Hepatocyte (in vitro differentiated cells): ENCODE measurements around the gene RPS6KA2. TPM values are rescaled to one million over a fixed set of nuclear protein-coding genes. Genes with fewer than 3 reads are reported as not detected.
A peak's percentile ranks its signal among the peaks of the same experiment; 100 is the strongest.

Experiments used
- DNase-seq: peaks from one replicate; pipeline ENCODE4 v3.0.0-alpha.2; 2016; ENCODE audit warnings: low spot score
- H2AFZ ChIP-seq: fragments of 200-600 bp; sonication (generic); 2 replicates; pipeline ENCODE4 v1.6.0; 2016; ENCODE audit warnings: antibody characterized with exemption, mild to moderate bottlenecking
- H3K27ac ChIP-seq: fragments of 200-600 bp; sonication (generic); 2 replicates; pipeline ENCODE4 v1.5.1; 2016; ENCODE audit warnings: mild to moderate bottlenecking
- H3K27me3 ChIP-seq: fragments of 200-600 bp; sonication (generic); 2 replicates; pipeline ENCODE4 v1.6.1; 2016
- H3K36me3 ChIP-seq: fragments of 200-600 bp; sonication (generic); replicated peaks from 2 replicates; pipeline ENCODE4 v1.5.1; 2016; ENCODE audit warnings: low read depth; ENCODE audit not compliant: insufficient read depth
- H3K4me1 ChIP-seq: fragments of 200-600 bp; sonication (generic); 2 replicates; pipeline ENCODE4 v1.5.1; 2016; ENCODE audit warnings: mild to moderate bottlenecking, moderate library complexity; ENCODE audit not compliant: insufficient read depth
- H3K4me2 ChIP-seq: fragments of 200-600 bp; sonication (generic); 2 replicates; pipeline ENCODE4 v1.6.0; 2016
- H3K4me3 ChIP-seq: fragments of 200-600 bp; sonication (generic); 2 replicates; pipeline ENCODE4 v1.5.1; 2016; ENCODE audit warnings: mild to moderate bottlenecking
- H3K79me2 ChIP-seq: fragments of 200-600 bp; sonication (generic); 2 replicates; pipeline ENCODE4 v1.6.0; 2017; ENCODE audit warnings: mild to moderate bottlenecking
- H3K9me2 ChIP-seq: fragments of 200-600 bp; sonication (generic); replicated peaks from 2 replicates; pipeline ENCODE4 v1.6.0; 2017; ENCODE audit warnings: mild to moderate bottlenecking; ENCODE audit not compliant: insufficient read depth
- H3K9me3 ChIP-seq: fragments of 200-600 bp; sonication (generic); 2 replicates; pipeline ENCODE4 v1.5.1; 2016; ENCODE audit warnings: low read depth, mild to moderate bottlenecking
- H4K20me1 ChIP-seq: fragments of 200-600 bp; sonication (generic); 2 replicates; pipeline ENCODE4 v1.6.0; 2016; ENCODE audit warnings: mild to moderate bottlenecking; ENCODE audit not compliant: insufficient read depth, poor library complexity, severe bottlenecking
- EZH2 ChIP-seq: fragments of 200-600 bp; sonication (generic); IDR thresholded peaks from 2 replicates; pipeline ENCODE4 v1.6.1; 2016; ENCODE audit warnings: antibody characterized with exemption, mild to moderate bottlenecking, borderline replicate concordance
- EZH2phosphoT487 ChIP-seq: fragments of 200-600 bp; sonication (generic); IDR thresholded peaks from one replicate; pipeline ENCODE4 v1.6.1; 2018; ENCODE audit warnings: antibody characterized with exemption, mild to moderate bottlenecking, low read depth, moderate library complexity; ENCODE audit not compliant: unreplicated experiment, severe bottlenecking
- WGBS: methylation state at CpG from one replicate; pipeline ENCODE4 v1.1.6; 2016; ENCODE audit warnings: low lambda C conversion rate; ENCODE audit errors: missing lambda C conversion rate; 5-methylcytosine and 5-hydroxymethylcytosine counted together
- polyA plus RNA-seq: library from polyadenylated mRNA; unstranded; fragments of >200 nt; fragmentation: Nextera tagmentation; extraction: Ambion mirVana; gene quantifications from 2 replicates; pipeline ENCODE4 v1.2.1, GENCODE V29; 2016
- total RNA-seq: library from RNA; depleted of rRNA; stranded (reverse); fragments of >200 nt; gene quantifications from 2 replicates; pipeline ENCODE4 v1.2.3, GENCODE V29; 2014
- TF ChIP-seq, protein P1 (sequence below): fragments of 200-600 bp; sonication (generic); IDR thresholded peaks from 2 replicates; pipeline ENCODE4 v1.5.1; 2016; ENCODE audit warnings: antibody characterized with exemption, mild to moderate bottlenecking; ENCODE audit not compliant: poor library complexity

The RPS6KA2 gene
- total and polyA plus RNA-seq, 2 experiments from 2014 or later = 27.7 to 29.2 TPM

DNA sequence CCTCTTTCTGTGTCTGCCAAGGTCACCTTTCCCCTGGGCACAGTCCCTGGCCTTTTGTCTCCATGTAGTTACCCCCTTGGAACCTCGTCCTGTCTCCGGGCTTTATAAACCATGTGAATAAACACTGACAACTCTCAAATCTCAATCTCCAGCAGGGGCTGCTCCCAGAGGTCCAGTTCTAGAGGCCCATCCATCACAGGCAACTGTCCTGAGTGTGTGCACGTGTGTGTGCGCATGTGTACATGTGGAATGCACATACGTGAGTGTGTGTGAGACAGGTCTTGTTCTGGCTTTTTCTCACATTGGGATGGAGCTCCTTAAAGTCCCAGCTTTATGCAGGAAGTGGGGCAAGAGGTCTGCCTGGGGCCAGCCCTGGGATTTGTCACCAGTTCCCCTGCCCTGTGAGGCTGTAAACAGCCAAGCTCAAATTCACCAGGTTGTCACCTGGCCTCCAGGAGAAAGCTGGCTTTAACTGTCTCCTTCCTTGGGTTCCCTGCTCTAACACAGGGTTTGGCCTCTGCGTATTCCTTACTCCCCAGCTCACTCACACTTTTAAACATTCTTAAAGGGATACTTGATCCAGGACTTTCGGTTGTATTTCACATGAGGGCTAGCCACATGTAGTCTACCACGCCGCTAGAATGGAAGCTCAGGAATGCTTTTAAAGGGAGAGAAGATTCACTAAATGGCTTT is 83.3 kb downstream of the RPS6KA2 start:
- Histone ChIP-seq H4K20me1 (peaks cover 5% of the 10 kb centered on the region), H3K9me3 (no peaks in the 10 kb centered on the region), H3K4me1 (peaks cover 9% of the 10 kb centered on the region), H3K79me2 (peaks cover 5% of the 10 kb centered on the region), H2AFZ (no peak overlapping the region), H3K4me3 (no peak overlapping the region), H3K9me2 (no peaks in the 10 kb centered on the region), H3K4me2 (no peak overlapping the region), H3K36me3 (no peaks in the 10 kb centered on the region), H3K27me3 (no peaks in the 10 kb centered on the region), H3K27ac (no peak overlapping the region)
- no peak for TF ChIP-seq EZH2
- TF ChIP-seq, protein P1, sequence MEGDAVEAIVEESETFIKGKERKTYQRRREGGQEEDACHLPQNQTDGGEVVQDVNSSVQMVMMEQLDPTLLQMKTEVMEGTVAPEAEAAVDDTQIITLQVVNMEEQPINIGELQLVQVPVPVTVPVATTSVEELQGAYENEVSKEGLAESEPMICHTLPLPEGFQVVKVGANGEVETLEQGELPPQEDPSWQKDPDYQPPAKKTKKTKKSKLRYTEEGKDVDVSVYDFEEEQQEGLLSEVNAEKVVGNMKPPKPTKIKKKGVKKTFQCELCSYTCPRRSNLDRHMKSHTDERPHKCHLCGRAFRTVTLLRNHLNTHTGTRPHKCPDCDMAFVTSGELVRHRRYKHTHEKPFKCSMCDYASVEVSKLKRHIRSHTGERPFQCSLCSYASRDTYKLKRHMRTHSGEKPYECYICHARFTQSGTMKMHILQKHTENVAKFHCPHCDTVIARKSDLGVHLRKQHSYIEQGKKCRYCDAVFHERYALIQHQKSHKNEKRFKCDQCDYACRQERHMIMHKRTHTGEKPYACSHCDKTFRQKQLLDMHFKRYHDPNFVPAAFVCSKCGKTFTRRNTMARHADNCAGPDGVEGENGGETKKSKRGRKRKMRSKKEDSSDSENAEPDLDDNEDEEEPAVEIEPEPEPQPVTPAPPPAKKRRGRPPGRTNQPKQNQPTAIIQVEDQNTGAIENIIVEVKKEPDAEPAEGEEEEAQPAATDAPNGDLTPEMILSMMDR = no peak
- no peak for TF ChIP-seq EZH2phosphoT487
- 60% methylated on average over 9 of the region's 9 CpGs for WGBS
- DNase-seq = no peak

DNA sequence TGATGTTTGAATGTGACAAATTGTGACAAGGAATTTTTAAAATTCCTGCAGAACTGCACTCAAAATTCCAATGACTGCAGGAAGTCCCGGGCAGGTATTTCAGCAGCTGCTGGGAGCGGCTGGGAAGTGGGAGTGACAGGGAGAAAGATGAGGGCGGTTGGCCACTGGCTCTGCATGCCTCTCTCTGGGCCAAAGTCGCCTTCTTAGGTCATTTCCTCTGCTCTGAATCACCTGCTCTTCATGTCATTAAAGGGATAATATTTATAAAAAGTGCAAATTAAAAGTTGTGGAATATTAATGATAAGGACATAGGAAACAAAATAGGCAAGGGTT is 84.5 kb downstream of the RPS6KA2 start:
- H3K4me3 ChIP-seq = no peak overlapping the region
- H2AFZ ChIP-seq = no peak overlapping the region
- 62% methylated on average over 4 of the region's 4 CpGs for WGBS

DNA sequence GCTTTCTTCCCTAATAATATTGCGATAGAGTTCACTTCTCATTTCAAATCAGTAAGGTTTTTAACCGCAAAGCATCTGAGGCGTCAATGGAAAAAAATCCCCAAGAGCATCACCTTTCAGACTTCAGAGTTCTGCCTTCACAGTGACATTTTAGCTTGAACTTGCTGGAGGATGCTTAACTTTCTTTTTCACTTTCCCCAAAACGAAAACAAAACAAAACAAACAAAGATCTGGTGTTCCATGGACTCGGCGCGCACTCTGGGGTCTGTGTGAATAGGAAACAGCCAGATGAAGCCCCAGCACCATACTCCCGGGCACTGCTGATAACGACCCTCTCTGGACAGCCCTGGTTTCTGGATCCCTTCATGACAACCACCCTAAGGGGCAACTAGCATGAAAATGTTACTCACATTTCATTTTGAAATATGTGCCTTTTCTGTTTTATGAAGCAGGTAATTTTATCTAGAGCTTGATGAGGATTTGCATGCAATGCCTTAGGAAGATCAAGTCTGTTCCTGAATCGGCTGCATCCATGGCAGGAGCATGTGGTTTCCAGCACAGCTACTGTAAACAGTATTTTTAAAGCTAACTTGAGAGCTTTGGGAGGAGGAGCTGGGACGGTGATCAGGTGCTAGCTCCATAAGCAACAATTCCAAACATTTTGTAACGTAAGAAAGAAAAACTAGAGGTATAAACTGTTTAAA is 85.0 kb downstream of the RPS6KA2 start:
- Histone ChIP-seq H3K27me3 (no peaks in the 10 kb centered on the region), H2AFZ (no peak overlapping the region), H3K36me3 (no peaks in the 10 kb centered on the region), H3K79me2 (peaks cover 5% of the 10 kb centered on the region), H3K4me1 (peaks cover 9% of the 10 kb centered on the region), H3K27ac (no peak overlapping the region), H4K20me1 (peaks cover 5% of the 10 kb centered on the region), H3K9me2 (no peaks in the 10 kb centered on the region), H3K4me3 (no peak overlapping the region), H3K4me2 (peak overlapping the region; percentile 41), H3K9me3 (no peaks in the 10 kb centered on the region)
- no peak for DNase-seq
- WGBS = 70% methylated on average over 12 of the region's 12 CpGs
- TF ChIP-seq EZH2phosphoT487 = no peak
- no peak for TF ChIP-seq EZH2
- TF ChIP-seq, protein P1 = no peak

More for the DNA sequence above, 84.5 kb downstream of the RPS6KA2 start:
- Histone ChIP-seq H3K27me3 (no peaks in the 10 kb centered on the region), H3K9me2 (no peaks in the 10 kb centered on the region), H3K4me2 (peak overlapping the region; percentile 41), H3K79me2 (peaks cover 5% of the 10 kb centered on the region), H4K20me1 (peaks cover 5% of the 10 kb centered on the region), H3K4me1 (peaks cover 9% of the 10 kb centered on the region), H3K36me3 (no peaks in the 10 kb centered on the region), H3K27ac (no peak overlapping the region), H3K9me3 (no peaks in the 10 kb centered on the region)
- no peak for DNase-seq
- no peak for TF ChIP-seq EZH2
- no peak for TF ChIP-seq EZH2phosphoT487
- TF ChIP-seq, protein P1 = no peak
